Measurements from ENCODE around the gene CDH4. TPM values are rescaled to one million over a fixed set of nuclear protein-coding genes. Genes with fewer than 3 reads are reported as not detected.

CDH4 gene
- total and polyA plus RNA-seq, 9 donors = 0.12 to 4.4 (median 0.36) TPM

- no peak overlapping the region for H3K4me3 ChIP-seq
- no peak for DNase-seq
- H3K9me3 ChIP-seq = no peaks in the 10 kb centered on the region
- 9 to 11% (median 10%) methylated on average over 4 of the region's 4 CpGs for WGBS, 3 donors
- H3K27ac ChIP-seq = no peak overlapping the region
- no peaks in the 10 kb centered on the region for H3K27me3 ChIP-seq
- no peaks in the 10 kb centered on the region for H3K36me3 ChIP-seq
- intact Hi-C loops (cut with DNase I) = loop anchor here in 1 of 4 donors (5.0 kb wide), 1 partner anchor 138 kb away; no protein-coding TSS in a partner anchor
- TF ChIP-seq POLR2A (IDR thresholded peaks at IDR 0.05) (no peak), EP300 (IDR thresholded peaks at IDR 0.05) (no peak), CTCF (IDR thresholded peaks at IDR 0.05) (no peak)
- no peaks in the 10 kb centered on the region for H3K4me1 ChIP-seq (ENCODE audit: insufficient read depth)
These were observed 472.3 kb downstream of the CDH4 start for GRCh38 chr20:61724376-61724775.

GRCh38 chr20:61725145-61725544, 473.1 kb downstream of the CDH4 start:
- Histone ChIP-seq H3K4me3 (no peak overlapping the region), H3K4me1 (ENCODE audit: insufficient read depth) (no peaks in the 10 kb centered on the region), H3K9me3 (no peaks in the 10 kb centered on the region), H3K27me3 (no peaks in the 10 kb centered on the region), H3K36me3 (no peaks in the 10 kb centered on the region), H3K27ac (no peak overlapping the region)
- WGBS, 3 donors = 86 to 92% (median 90%) methylated on average over 8 of the region's 8 CpGs
- DNase-seq = no peak
- no peak for TF ChIP-seq POLR2A (IDR thresholded peaks at IDR 0.05)
- intact Hi-C loops (cut with DNase I) = no loop called here

- Histone ChIP-seq H3K4me1 (ENCODE audit: insufficient read depth) (no peaks in the 10 kb centered on the region), H3K9me3 (no peaks in the 10 kb centered on the region), H3K27ac (no peak overlapping the region), H3K36me3 (no peaks in the 10 kb centered on the region), H3K27me3 (no peaks in the 10 kb centered on the region), H3K4me3 (no peak overlapping the region)
- 77 to 81% (median 81%) methylated on average over 8 of the region's 8 CpGs for WGBS, 3 donors
- TF ChIP-seq POLR2A (IDR thresholded peaks at IDR 0.05) = no peak
- no peak for TF ChIP-seq CTCF (IDR thresholded peaks at IDR 0.05)
- no peak for TF ChIP-seq EP300 (IDR thresholded peaks at IDR 0.05)
- DNase-seq = no peak
- intact Hi-C loops (cut with DNase I) = no loop called here
These were observed 473.9 kb downstream of the CDH4 start for GRCh38 chr20:61725966-61726365.

- Histone ChIP-seq H3K4me3 (no peak overlapping the region), H3K36me3 (no peaks in the 10 kb centered on the region), H3K27me3 (no peaks in the 10 kb centered on the region), H3K4me1 (ENCODE audit: insufficient read depth) (no peaks in the 10 kb centered on the region), H3K9me3 (no peaks in the 10 kb centered on the region), H3K27ac (no peak overlapping the region)
- no peak for DNase-seq
- WGBS, 3 donors = 91 to 96% (median 94%) methylated on average over 5 of the region's 5 CpGs
- intact Hi-C loops (cut with DNase I) = no loop called here
- TF ChIP-seq EP300 (IDR thresholded peaks at IDR 0.05) (no peak), CTCF (IDR thresholded peaks at IDR 0.05) (no peak), POLR2A (IDR thresholded peaks at IDR 0.05) (no peak)
These were observed 474.9 kb downstream of the CDH4 start for GRCh38 chr20:61726979-61727378.

GRCh38 chr20:61727761-61728160, 475.7 kb downstream of the CDH4 start:
- no peaks in the 10 kb centered on the region for H3K27me3 ChIP-seq
- no peaks in the 10 kb centered on the region for H3K4me1 ChIP-seq (ENCODE audit: insufficient read depth)
- H3K36me3 ChIP-seq = no peaks in the 10 kb centered on the region
- H3K9me3 ChIP-seq = no peaks in the 10 kb centered on the region
- WGBS, 3 donors = 82 to 90% (median 86%) methylated on average over 2 of the region's 2 CpGs
- intact Hi-C loops (cut with DNase I) = no loop called here
- H3K27ac ChIP-seq = no peak overlapping the region
- H3K4me3 ChIP-seq = no peak overlapping the region
- TF ChIP-seq EP300 (IDR thresholded peaks at IDR 0.05) (no peak), POLR2A (IDR thresholded peaks at IDR 0.05) (no peak), CTCF (IDR thresholded peaks at IDR 0.05) (no peak)
- DNase-seq = no peak

All from ovary (tissue), 9 donors.